ENCODE results near the gene NDUFV2. TPM values are rescaled to one million over a fixed set of nuclear protein-coding genes. Genes with fewer than 3 reads are reported as not detected.

The NDUFV2 gene
- total RNA-seq, 2 donors from 2014 or later = 40.5 to 42.5 TPM

- H3K4me1 ChIP-seq = peaks cover 22% of the 10 kb centered on the region
- no peaks in the 10 kb centered on the region for H3K27me3 ChIP-seq
- H3K9me3 ChIP-seq = no peaks in the 10 kb centered on the region
- no peak overlapping the region for H3K27ac ChIP-seq
- peaks cover 0 to 5% of the 10 kb centered on the region in 2 donors for H3K36me3 ChIP-seq (replicated peaks in 1 of 2; ENCODE audit: insufficient read depth in 1 of 2, low read depth in 2 of 2)
- no peak for DNase-seq
- intact Hi-C loops (cut with DNase I) = no loop called here
- 79 to 80% methylated on average over 2 of the region's 2 CpGs for WGBS, 2 donors
- TF ChIP-seq CTCF (IDR thresholded peaks at IDR 0.05) (no peak), POLR2A (IDR thresholded peaks at IDR 0.05) (no peak)
- H3K4me3 ChIP-seq = no peak overlapping the region
- no peak for ATAC-seq
These were observed 30.7 kb downstream of the NDUFV2 start for GRCh38 chr18:9133225-9133624.

- H3K27me3 ChIP-seq = no peaks in the 10 kb centered on the region
- peak overlapping the region; percentile 24 to 78 for H3K4me3 ChIP-seq
- no peak for TF ChIP-seq POLR2A (IDR thresholded peaks at IDR 0.05)
- TF ChIP-seq CTCF (IDR thresholded peaks at IDR 0.05) = no peak
- ATAC-seq (no peak), DNase-seq (no peak)
- peaks cover 39% of the 10 kb centered on the region for H3K4me1 ChIP-seq
- H3K36me3 ChIP-seq (replicated peaks in 1 of 2; ENCODE audit: insufficient read depth in 1 of 2, low read depth in 2 of 2) = no peaks in the 10 kb centered on the region
- 38 to 51% methylated on average over 12 of the region's 12 CpGs for WGBS, 2 donors
- no peaks in the 10 kb centered on the region for H3K9me3 ChIP-seq
- intact Hi-C loops (cut with DNase I) = no loop called here
- H3K27ac ChIP-seq = peak overlapping the region; percentile 98 to 99 (median 98)
These were observed 32.8 kb downstream of the NDUFV2 start for GRCh38 chr18:9135081-9135911.

- Histone ChIP-seq H3K36me3 (replicated peaks in 1 of 2; ENCODE audit: insufficient read depth in 1 of 2, low read depth in 2 of 2) (no peaks in the 10 kb centered on the region), H3K27ac (peak overlapping the region; percentile 98 to 99 (median 98)), H3K9me3 (no peaks in the 10 kb centered on the region), H3K4me1 (peaks cover 45% of the 10 kb centered on the region), H3K4me3 (peak overlapping the region; percentile 24 to 78), H3K27me3 (no peaks in the 10 kb centered on the region)
- peak; percentile 22 for ATAC-seq
- 0 to 1% methylated on average over 5 to 29 of the region's 33 CpGs for WGBS, 2 donors
- TF ChIP-seq POLR2A (IDR thresholded peaks at IDR 0.05) (no peak), CTCF (IDR thresholded peaks at IDR 0.05) (no peak)
- peak in 2 of 4 donors; percentile 59 to 60 for DNase-seq
- intact Hi-C loops (cut with DNase I) = no loop called here
These were observed 33.4 kb downstream of the NDUFV2 start for GRCh38 chr18:9135912-9136314.

GRCh38 chr18:9136315-9137155, 34.0 kb downstream of the NDUFV2 start, which contains the start of gene ANKRD12:
Gene ANKRD12 (plus strand): TSS chr18:9136781. CDS start chr18:9182433, 45,652 bp downstream.
- DNase-seq = peak; percentile 97 to 98 (median 97)
- TF ChIP-seq POLR2A (IDR thresholded peaks at IDR 0.05) = peak; percentile 89 to 93 (median 92)
- peak in 2 of 7 experiments; percentile 6 to 10 for TF ChIP-seq CTCF (IDR thresholded peaks at IDR 0.05)
- intact Hi-C loops (cut with DNase I) = no loop called here
- H3K27ac ChIP-seq = peak within 1 kb of the TSS; percentile 98 to 99 (median 98)
- no peaks in the 10 kb centered on the region for H3K9me3 ChIP-seq
- peak; percentile 86 for ATAC-seq
- H3K4me3 ChIP-seq = peak within 1 kb of the TSS; percentile 55 to 78
- WGBS, 2 donors = 0% methylated on average over 1 to 81 of the region's 95 CpGs
- no peaks in the 10 kb centered on the region for H3K36me3 ChIP-seq (replicated peaks in 1 of 2; ENCODE audit: insufficient read depth in 1 of 2, low read depth in 2 of 2)
- peaks cover 51% of the 10 kb centered on the region for H3K4me1 ChIP-seq
- no peaks in the 10 kb centered on the region for H3K27me3 ChIP-seq
